Endothelial cell of umbilical vein (primary cell): Measurements from ENCODE around the gene DMBX1. TPM values are rescaled to one million over a fixed set of nuclear protein-coding genes. Genes with fewer than 3 reads are reported as not detected.

Experiments
- BruUV-seq: library from RNA; stranded (reverse); fragments of 400-500 nt; replicated peaks from 2 replicates; lab custom pipeline; 2021; lab: Mats Ljungman, UMichigan
- CTCF ChIA-PET: fragments of 300-600, 350-600 bp; sonication (Branson Sonifier 250); formaldehyde crosslinking; loops from one replicate; lab custom pipeline; 2021; ENCODE audit warnings: antibody characterized with exemption, inconsistent platforms; lab: Charles Lee
- POLR2A ChIA-PET: fragments of 300-600, 350-600 bp; sonication (Branson Sonifier 250); formaldehyde crosslinking; loops from one replicate; lab custom pipeline; 2021; ENCODE audit warnings: antibody characterized with exemption, inconsistent platforms; lab: Charles Lee
- DNase-seq: peaks from one replicate; pipeline ENCODE4 v3.0.0-alpha.2; 2011; ENCODE audit warnings: low read depth, low spot score
- FAIRE-seq: peaks from 2 replicates; lab custom pipeline; 2011; peaks lifted over from hg19 to GRCh38; lab: Jason Lieb, UNC
- H2AFZ ChIP-seq: 2 replicates; pipeline ENCODE4 v1.6.0; 2012; ENCODE audit warnings: low read depth, low read length, control low read depth, inconsistent platforms
- H3K27ac ChIP-seq: 2 replicates; pipeline ENCODE4 v1.5.1; 2011; ENCODE audit warnings: low read depth, mild to moderate bottlenecking, control low read depth, low read length, moderate library complexity; ENCODE audit not compliant: insufficient read depth
- H3K27me3 ChIP-seq, 2 experiments: 2 replicates each; pipeline versions ENCODE4 v1.6.0 to v1.6.1; 2011; ENCODE audit warnings: low read length in 2 of 2, mixed read lengths in 1 of 2; ENCODE audit not compliant: control insufficient read depth in 2 of 2, insufficient read depth in 2 of 2
- H3K36me3 ChIP-seq, 2 experiments: 2 replicates in 1 of 2; 3 replicates in 1 of 2; pipeline ENCODE4 v1.5.1; 2011; ENCODE audit warnings: low read length in 2 of 2, mild to moderate bottlenecking in 1 of 2, moderate library complexity in 1 of 2; ENCODE audit not compliant: control insufficient read depth in 2 of 2, insufficient read depth in 2 of 2; ENCODE audit errors: extremely low read depth in 1 of 2
- H3K4me1 ChIP-seq: 3 replicates; pipeline ENCODE4 v1.5.1; 2011; ENCODE audit warnings: mild to moderate bottlenecking, low read length; ENCODE audit not compliant: control insufficient read depth, insufficient read depth; ENCODE audit errors: extremely low read depth
- H3K4me2 ChIP-seq: 2 replicates; pipeline ENCODE4 v1.6.1; 2011; ENCODE audit warnings: low read length, control low read depth, mixed read lengths; ENCODE audit not compliant: insufficient read depth
- H3K4me3 ChIP-seq, 3 experiments: fragments of 200-600 bp in 1 of 3; sonication (generic), shearing (Covaris generic) in 1 of 3; replicated peaks in 1 of 3; 2 replicates each; pipeline ENCODE4 v1.5.1; 2011 to 2016; ENCODE audit warnings: control low read depth in 3 of 3, low read length in 3 of 3, mild to moderate bottlenecking in 2 of 3, inconsistent platforms in 1 of 3, low read depth in 1 of 3, moderate library complexity in 1 of 3; ENCODE audit not compliant: insufficient read depth in 1 of 3
- H3K79me2 ChIP-seq: 2 replicates; pipeline ENCODE4 v1.6.0; 2012; ENCODE audit warnings: low read length, inconsistent platforms; ENCODE audit not compliant: control insufficient read depth, insufficient read depth
- H3K9ac ChIP-seq: replicated peaks from 2 replicates; pipeline ENCODE3; 2011; ENCODE audit warnings: low read length, control low read depth; ENCODE audit not compliant: insufficient read depth; ENCODE audit errors: extremely low read depth
- H3K9me1 ChIP-seq: replicated peaks from 3 replicates; pipeline ENCODE4 v1.6.0; 2011; ENCODE audit warnings: mild to moderate bottlenecking, low read length; ENCODE audit not compliant: control insufficient read depth, insufficient read depth; ENCODE audit errors: extremely low read depth
- H3K9me3 ChIP-seq: replicated peaks from 2 replicates; pipeline ENCODE4 v1.5.1; 2012; ENCODE audit warnings: low read length, inconsistent platforms; ENCODE audit not compliant: control insufficient read depth, insufficient read depth
- H4K20me1 ChIP-seq: replicated peaks from 2 replicates; pipeline ENCODE3; 2011; ENCODE audit warnings: mild to moderate bottlenecking, low read length; ENCODE audit not compliant: control insufficient read depth, insufficient read depth; ENCODE audit errors: extremely low read depth
- EZH2 ChIP-seq: IDR thresholded peaks from 2 replicates; pipeline ENCODE4 v1.6.1; 2012; ENCODE audit warnings: borderline replicate concordance, low read depth, mild to moderate bottlenecking, moderate library complexity, low read length, inconsistent platforms; ENCODE audit not compliant: severe bottlenecking
- FOS ChIP-seq: IDR thresholded peaks from 2 replicates; pipeline ENCODE4 v1.6.1; 2011; ENCODE audit warnings: mild to moderate bottlenecking, low read length, moderate library complexity, borderline replicate concordance; ENCODE audit not compliant: insufficient read depth
- GATA2 ChIP-seq: IDR thresholded peaks from 2 replicates; pipeline ENCODE4 v1.7.0; 2011; ENCODE audit warnings: low read depth, mild to moderate bottlenecking, moderate library complexity, mixed read lengths, low read length; ENCODE audit not compliant: insufficient read length, insufficient read depth
- JUN ChIP-seq: IDR thresholded peaks from 2 replicates; pipeline ENCODE4 v1.6.1; 2011; ENCODE audit warnings: borderline replicate concordance, low read depth; ENCODE audit not compliant: insufficient read length, insufficient read depth
- MYC ChIP-seq: IDR thresholded peaks from one replicate; pipeline ENCODE4 v1.6.1; 2011; ENCODE audit warnings: mild to moderate bottlenecking, low read depth, low read length
- POLR2A ChIP-seq: IDR thresholded peaks from 2 replicates; pipeline ENCODE4 v1.6.1; 2012; ENCODE audit warnings: low read depth, mild to moderate bottlenecking, control low read depth, low read length
- POLR2AphosphoS5 ChIP-seq: IDR thresholded peaks from 2 replicates; pipeline ENCODE4 v1.6.1; 2012; ENCODE audit warnings: low read depth, mild to moderate bottlenecking, control low read depth, low read length, moderate library complexity; ENCODE audit not compliant: insufficient read depth
- dilution Hi-C: fragments of 300-500 bp; cut with MboI; formaldehyde crosslinking; loops from one replicate; pipeline ENCODE4 v1.15.0; 2019; ENCODE audit warnings: low sequenced_read_pairs; ENCODE audit not compliant: extremely low pct_ligation_motif_present
- intact Hi-C: fragments of 100-400 bp; cut with micrococcal nuclease; formaldehyde crosslinking; loops from one replicate; pipeline ENCODE4 v1.10.0; 2022
- polyA plus RNA-seq, 4 experiments: library from polyadenylated mRNA; depleted of rRNA in 3 of 4; stranded (reverse) in 3 of 4; unstranded in 1 of 4; fragments of >200 nt; gene quantifications; 2 replicates each; pipeline versions ENCODE4 v1.2.1 to v1.2.3, GENCODE V29; 2011 to 2012; ENCODE audit warnings: missing spikeins in 1 of 4
- total RNA-seq: library from RNA; stranded (reverse); gene quantifications from 2 replicates; pipeline ENCODE4 v1.2.3, GENCODE V29; 2021
- TF ChIP-seq, protein P1 (sequence below), 2 donors: IDR thresholded peaks; 1 replicate in 1 of 2; 2 replicates in 1 of 2; pipeline ENCODE4 v1.5.1; 2011; ENCODE audit warnings: low read length in 2 of 2, mild to moderate bottlenecking in 2 of 2, moderate library complexity in 2 of 2, control low read depth in 1 of 2, inconsistent platforms in 1 of 2, low read depth in 1 of 2; ENCODE audit not compliant: insufficient read depth in 1 of 2; ENCODE audit errors: extremely low read depth in 1 of 2
- TF ChIP-seq, protein P2 (sequence below): IDR thresholded peaks from 2 replicates; pipeline ENCODE4 v1.6.1; 2011; ENCODE audit not compliant: insufficient read depth, insufficient read length

Gene DMBX1
- total and polyA plus RNA-seq, 2 donors (not counting 3 experiments of a cell fraction or from before 2014, with no cell fraction given), result not detected

DNA sequence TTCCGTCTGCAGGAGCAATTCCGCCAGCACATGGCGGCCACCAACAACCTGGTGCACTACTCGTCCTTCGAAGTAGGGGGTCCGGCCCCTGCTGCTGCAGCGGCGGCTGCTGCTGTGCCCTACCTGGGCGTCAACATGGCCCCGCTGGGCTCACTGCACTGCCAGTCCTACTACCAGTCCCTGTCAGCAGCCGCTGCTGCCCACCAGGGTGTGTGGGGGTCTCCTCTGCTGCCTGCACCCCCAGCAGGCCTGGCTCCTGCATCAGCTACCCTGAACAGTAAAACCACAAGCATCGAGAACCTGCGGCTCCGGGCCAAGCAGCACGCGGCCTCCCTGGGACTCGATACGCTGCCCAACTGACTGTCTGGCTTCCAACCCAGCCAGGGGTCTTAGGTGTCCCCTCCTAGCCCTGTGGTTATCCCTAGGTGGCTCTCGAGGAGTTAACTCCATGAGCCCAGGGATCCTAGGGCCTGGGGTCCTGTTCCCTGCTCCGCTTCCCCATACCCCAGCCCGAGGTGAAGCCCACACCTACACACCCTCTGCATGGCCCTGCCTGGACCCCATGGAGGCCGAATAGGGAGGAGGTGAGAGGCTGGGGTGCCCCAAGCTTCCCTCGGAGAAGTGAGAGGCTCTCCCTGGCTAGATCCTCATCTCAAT is 22.6 kb downstream of the DMBX1 start:
- no peaks in the 10 kb centered on the region for H3K9me3 ChIP-seq
- no peak overlapping the region for H3K27ac ChIP-seq
- H3K36me3 ChIP-seq, result no peaks in the 10 kb centered on the region
- no TSS peak for BruUV-seq
- POLR2A ChIA-PET, result no interaction called here
- no peak overlapping the region for H2AFZ ChIP-seq
- no peak overlapping the region for H3K4me2 ChIP-seq
- H3K9me1 ChIP-seq, result no peaks in the 10 kb centered on the region
- no peak for TF ChIP-seq MYC
- TF ChIP-seq FOS, result no peak
- TF ChIP-seq, protein P1, sequence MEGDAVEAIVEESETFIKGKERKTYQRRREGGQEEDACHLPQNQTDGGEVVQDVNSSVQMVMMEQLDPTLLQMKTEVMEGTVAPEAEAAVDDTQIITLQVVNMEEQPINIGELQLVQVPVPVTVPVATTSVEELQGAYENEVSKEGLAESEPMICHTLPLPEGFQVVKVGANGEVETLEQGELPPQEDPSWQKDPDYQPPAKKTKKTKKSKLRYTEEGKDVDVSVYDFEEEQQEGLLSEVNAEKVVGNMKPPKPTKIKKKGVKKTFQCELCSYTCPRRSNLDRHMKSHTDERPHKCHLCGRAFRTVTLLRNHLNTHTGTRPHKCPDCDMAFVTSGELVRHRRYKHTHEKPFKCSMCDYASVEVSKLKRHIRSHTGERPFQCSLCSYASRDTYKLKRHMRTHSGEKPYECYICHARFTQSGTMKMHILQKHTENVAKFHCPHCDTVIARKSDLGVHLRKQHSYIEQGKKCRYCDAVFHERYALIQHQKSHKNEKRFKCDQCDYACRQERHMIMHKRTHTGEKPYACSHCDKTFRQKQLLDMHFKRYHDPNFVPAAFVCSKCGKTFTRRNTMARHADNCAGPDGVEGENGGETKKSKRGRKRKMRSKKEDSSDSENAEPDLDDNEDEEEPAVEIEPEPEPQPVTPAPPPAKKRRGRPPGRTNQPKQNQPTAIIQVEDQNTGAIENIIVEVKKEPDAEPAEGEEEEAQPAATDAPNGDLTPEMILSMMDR (IDR thresholded peaks at IDR 0.05; ENCODE audit: extremely low read depth in 1 of 2, insufficient read depth in 1 of 2, low read depth in 1 of 2, low read length in 2 of 2), result no peak
- no peak for TF ChIP-seq POLR2AphosphoS5
- no peak for TF ChIP-seq EZH2
- TF ChIP-seq POLR2A, result no peak
- TF ChIP-seq JUN, result no peak
- TF ChIP-seq GATA2, result no peak
- TF ChIP-seq, protein P2, sequence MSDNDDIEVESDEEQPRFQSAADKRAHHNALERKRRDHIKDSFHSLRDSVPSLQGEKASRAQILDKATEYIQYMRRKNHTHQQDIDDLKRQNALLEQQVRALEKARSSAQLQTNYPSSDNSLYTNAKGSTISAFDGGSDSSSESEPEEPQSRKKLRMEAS, result no peak
- H3K4me1 ChIP-seq, result no peaks in the 10 kb centered on the region
- H3K79me2 ChIP-seq, result no peaks in the 10 kb centered on the region
- no peak for FAIRE-seq
- dilution Hi-C loops (no loop called here), intact Hi-C loops (no loop called here)
- no peak overlapping the region for H3K9ac ChIP-seq
- CTCF ChIA-PET, result no interaction called here
- DNase-seq, result no peak
- no peaks in the 10 kb centered on the region for H4K20me1 ChIP-seq
- H3K27me3 ChIP-seq, result peaks cover 14 to 35% of the 10 kb centered on the region in 2 experiments
- H3K4me3 ChIP-seq, result no peak overlapping the region
